ENCODE data around the gene LRRC34. TPM values are rescaled to one million over a fixed set of nuclear protein-coding genes. Genes with fewer than 3 reads are reported as not detected.
A peak's percentile ranks its signal among the peaks of the same experiment; 100 is the strongest.

Gene LRRC34
- total RNA-seq, 1 donor from 2014 or later = 3.6 TPM

GRCh38 chr3:169774186-169774585 lies 38.5 kb downstream of the LRRC34 start:
- Mint-ChIP-seq H3K36me3 (ENCODE audit: unreplicated experiment) (no peaks in the 10 kb centered on the region), H3K4me1 (ENCODE audit: low read depth, unreplicated experiment) (peaks cover 8% of the 10 kb centered on the region), H3K4me3 (ENCODE audit: unreplicated experiment) (peak overlapping the region; percentile 98), H3K9me3 (ENCODE audit: unreplicated experiment) (peaks cover 28% of the 10 kb centered on the region), H3K27me3 (ENCODE audit: unreplicated experiment) (peaks cover 22% of the 10 kb centered on the region), H3K27ac (ENCODE audit: unreplicated experiment) (peak overlapping the region; percentile 99)
- no peak for TF ChIP-seq CTCF (IDR thresholded peaks at IDR 0.05; ENCODE audit: partially characterized antibody, unreplicated experiment)
- DNase-seq = no peak

GRCh38 chr3:169772897-169773816 lies 39.5 kb downstream of the LRRC34 start, which contains the start of gene MYNN:
TSS of gene MYNN (plus strand) at chr3:169773396. CDS start at chr3:169774296, 900 bp downstream.
- no peaks in the 10 kb centered on the region for H3K36me3 Mint-ChIP-seq (ENCODE audit: unreplicated experiment)
- peaks cover 8% of the 10 kb centered on the region for H3K4me1 Mint-ChIP-seq (ENCODE audit: low read depth, unreplicated experiment)
- DNase-seq = peak; percentile 94
- H3K27ac Mint-ChIP-seq (ENCODE audit: unreplicated experiment) = peak within 1 kb of the TSS; percentile 99
- no peak for TF ChIP-seq CTCF (IDR thresholded peaks at IDR 0.05; ENCODE audit: partially characterized antibody, unreplicated experiment)
- peaks cover 22% of the 10 kb centered on the region for H3K27me3 Mint-ChIP-seq (ENCODE audit: unreplicated experiment)
- peak within 1 kb of the TSS; percentile 98 for H3K4me3 Mint-ChIP-seq (ENCODE audit: unreplicated experiment)
- peaks cover 28% of the 10 kb centered on the region for H3K9me3 Mint-ChIP-seq (ENCODE audit: unreplicated experiment)

DNA sequence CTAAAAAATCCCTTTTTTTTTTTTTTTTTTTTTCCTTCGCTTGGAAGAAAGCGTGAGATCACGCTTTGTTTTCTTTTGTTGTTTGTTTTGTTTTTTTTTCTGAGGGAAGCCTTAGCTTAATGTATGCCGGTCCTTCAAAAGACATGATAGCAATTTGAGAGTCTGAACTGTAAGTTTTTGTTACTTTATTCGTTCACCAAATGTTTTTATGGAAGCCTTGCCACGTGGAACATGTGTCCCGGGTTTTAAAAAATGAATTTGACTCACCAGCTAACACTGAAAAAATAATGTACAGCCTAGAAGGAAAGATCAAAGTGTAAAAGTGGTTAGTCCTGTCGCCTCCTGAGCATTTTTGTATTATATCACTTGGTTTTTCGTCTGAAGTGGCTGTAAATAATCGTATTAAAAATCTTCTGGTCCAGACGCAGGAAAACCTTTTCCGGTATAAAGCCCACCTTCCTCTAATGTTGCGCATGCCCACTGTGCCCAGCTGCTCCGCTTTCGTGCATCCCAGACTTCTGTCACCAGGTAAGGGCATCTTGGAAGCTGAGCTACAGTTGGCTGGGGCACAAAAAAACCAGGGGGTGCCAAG lies 40.3 kb downstream of the LRRC34 start:
- TF ChIP-seq CTCF (IDR thresholded peaks at IDR 0.05; ENCODE audit: partially characterized antibody, unreplicated experiment) = no peak
- peaks cover 22% of the 10 kb centered on the region for H3K27me3 Mint-ChIP-seq (ENCODE audit: unreplicated experiment)
- no peaks in the 10 kb centered on the region for H3K36me3 Mint-ChIP-seq (ENCODE audit: unreplicated experiment)
- peak; percentile 72 for DNase-seq
- peak overlapping the region; percentile 99 for H3K27ac Mint-ChIP-seq (ENCODE audit: unreplicated experiment)
- H3K9me3 Mint-ChIP-seq (ENCODE audit: unreplicated experiment) = peaks cover 28% of the 10 kb centered on the region
- peaks cover 8% of the 10 kb centered on the region for H3K4me1 Mint-ChIP-seq (ENCODE audit: low read depth, unreplicated experiment)
- peak overlapping the region; percentile 98 for H3K4me3 Mint-ChIP-seq (ENCODE audit: unreplicated experiment)

GRCh38 chr3:169771497-169772304 lies 41.0 kb downstream of the LRRC34 start:
- Mint-ChIP-seq H3K9me3 (ENCODE audit: unreplicated experiment) (peaks cover 28% of the 10 kb centered on the region), H3K4me1 (ENCODE audit: low read depth, unreplicated experiment) (peaks cover 8% of the 10 kb centered on the region), H3K4me3 (ENCODE audit: unreplicated experiment) (peak overlapping the region; percentile 98), H3K27ac (ENCODE audit: unreplicated experiment) (peak overlapping the region; percentile 99), H3K36me3 (ENCODE audit: unreplicated experiment) (no peaks in the 10 kb centered on the region), H3K27me3 (ENCODE audit: unreplicated experiment) (peaks cover 22% of the 10 kb centered on the region)
- DNase-seq = peak; percentile 62
- TF ChIP-seq CTCF (IDR thresholded peaks at IDR 0.05; ENCODE audit: partially characterized antibody, unreplicated experiment) = no peak
